A673 (cell line): ENCODE results near the gene RHOC. TPM values are rescaled to one million over a fixed set of nuclear protein-coding genes. Genes with fewer than 3 reads are reported as not detected.

Experiments
- BruUV-seq: library from RNA; stranded (reverse); fragments of 400-500 nt; replicated peaks from 2 replicates; lab custom pipeline; 2021; lab: Mats Ljungman, UMichigan
- CTCF ChIA-PET: fragments of 300-600 bp; sonication (Branson Sonifier 250); formaldehyde crosslinking; loops from one replicate; lab custom pipeline; 2022; ENCODE audit warnings: antibody characterized with exemption; lab: Charles Lee
- POLR2A ChIA-PET: fragments of 300-600 bp; sonication (Branson Sonifier 250); formaldehyde crosslinking; loops from one replicate; lab custom pipeline; 2022; ENCODE audit warnings: antibody characterized with exemption; ENCODE audit not compliant: low non-redundant PET; lab: Charles Lee
- DNase-seq: peaks from one replicate; pipeline ENCODE4 v3.0.0-alpha.2; 2015; ENCODE audit warnings: low spot score
- H3K27ac ChIP-seq: fragments of 200-600 bp; sonication (generic); 2 replicates; pipeline ENCODE4 v1.5.1; 2016; ENCODE audit warnings: mixed run types, low read depth, mild to moderate bottlenecking, mixed read lengths, antibody characterized with exemption, low read length; ENCODE audit not compliant: poor library complexity, severe bottlenecking
- H3K27me3 ChIP-seq: fragments of 200-600 bp; sonication (generic); replicated peaks from 2 replicates; pipeline ENCODE4 v1.6.1; 2017; ENCODE audit warnings: mixed run types, low read depth, mild to moderate bottlenecking, mixed read lengths, antibody characterized with exemption, low read length; ENCODE audit not compliant: insufficient read depth, poor library complexity
- H3K36me3 ChIP-seq: fragments of 200-600 bp; sonication (generic); 2 replicates; pipeline ENCODE4 v1.6.1; 2016; ENCODE audit warnings: mixed run types, mild to moderate bottlenecking, mixed read lengths, antibody characterized with exemption, low read length; ENCODE audit not compliant: insufficient read depth, poor library complexity, severe bottlenecking
- H3K4me1 ChIP-seq: fragments of 200-600 bp; sonication (generic); 2 replicates; pipeline ENCODE4 v1.6.1; 2017; ENCODE audit warnings: mixed run types, mild to moderate bottlenecking, mixed read lengths, antibody characterized with exemption, low read length; ENCODE audit not compliant: insufficient read depth, poor library complexity, severe bottlenecking
- H3K4me3 ChIP-seq: fragments of 200-600 bp; sonication (generic); 2 replicates; pipeline ENCODE4 v1.5.1; 2016; ENCODE audit warnings: low read depth, mixed run types, mild to moderate bottlenecking, mixed read lengths, low read length; ENCODE audit not compliant: poor library complexity, severe bottlenecking
- H3K9me3 ChIP-seq: fragments of 200-600 bp; sonication (generic); 2 replicates; pipeline ENCODE4 v1.6.1; 2016; ENCODE audit warnings: mixed run types, low read depth, mild to moderate bottlenecking, mixed read lengths, antibody characterized with exemption, low read length; ENCODE audit not compliant: poor library complexity, severe bottlenecking
- EZH2 ChIP-seq: fragments of 200-600 bp; sonication (generic); IDR thresholded peaks from 2 replicates; pipeline ENCODE4 v1.6.1; 2017; ENCODE audit warnings: borderline replicate concordance, low read depth, mild to moderate bottlenecking, mixed read lengths, antibody characterized with exemption, low read length; ENCODE audit not compliant: poor library complexity, severe bottlenecking
- intact Hi-C: fragments of 100-400 bp; cut with micrococcal nuclease; formaldehyde crosslinking; loops from one replicate; pipeline ENCODE4 v1.10.0; 2022; ENCODE audit not compliant: unreplicated experiment
- total RNA-seq: library from RNA; stranded (reverse); gene quantifications from 2 replicates; pipeline ENCODE4 v1.2.3, GENCODE V29; 2021
- TF ChIP-seq, protein P1 (sequence below): fragments of 300-800, 200-600 bp; sonication (generic); conservative IDR thresholded peaks from 2 replicates; pipeline ENCODE4 v1.5.1; 2017; ENCODE audit warnings: low read depth, mild to moderate bottlenecking, antibody characterized with exemption, low read length, moderate library complexity, mixed read lengths

The RHOC gene
- total RNA-seq, 1 experiment from 2014 or later, result 54.3 TPM

DNA sequence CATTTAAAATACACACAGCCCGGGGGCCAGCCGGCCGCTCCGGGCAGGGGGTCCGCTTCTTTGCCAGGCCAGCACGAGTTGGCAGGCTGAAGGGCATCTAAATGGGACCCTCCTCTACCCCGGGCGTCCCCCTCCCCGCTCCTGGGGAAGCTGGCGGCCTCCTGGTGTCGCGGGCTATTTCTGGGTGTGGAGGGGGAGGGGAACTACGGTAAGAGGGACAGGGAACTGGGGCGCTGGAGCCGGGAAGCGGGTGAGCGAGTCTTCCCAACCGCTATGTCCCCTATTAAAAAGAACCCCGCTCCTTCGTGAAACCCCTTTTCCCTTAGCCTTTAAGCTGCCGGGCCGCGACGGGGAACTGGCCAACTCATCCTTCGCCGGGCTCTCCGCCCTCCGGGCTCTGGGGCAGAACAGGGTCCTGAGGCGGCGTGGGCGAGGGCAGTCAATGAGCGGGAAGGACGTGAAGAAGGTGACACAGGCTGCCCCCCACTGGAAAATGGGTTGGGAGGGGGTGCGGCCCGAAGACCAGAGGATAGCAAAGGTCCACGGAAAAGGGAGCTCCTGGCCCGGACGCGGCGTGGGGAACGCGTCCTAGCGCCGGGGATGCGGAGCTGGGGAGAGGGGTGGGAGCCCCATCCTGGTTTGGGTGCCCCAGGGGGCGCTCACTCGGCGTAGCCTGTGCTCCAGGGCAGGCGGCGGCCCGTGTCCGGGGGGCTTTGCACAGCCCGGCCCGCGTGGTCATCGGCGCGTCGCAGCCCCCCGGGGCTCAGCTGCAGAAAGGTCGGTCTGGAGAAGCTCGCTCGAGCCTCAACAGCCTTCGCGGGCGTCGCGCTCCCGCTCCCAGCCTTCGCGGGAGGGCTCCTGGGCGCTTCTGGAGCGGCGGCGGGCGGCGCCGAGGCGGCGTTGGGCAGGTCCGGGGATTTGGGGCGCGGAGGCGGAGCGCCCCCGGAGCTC is 7.7 kb upstream of the RHOC start:
- ChIA-PET POLR2A (no interaction called here), CTCF (interaction anchor here (0.7 to 2.5 kb wide), 7 partner anchors 10 to 384 kb away, joined by 3 to 14 read pairs (median 5); partner anchors contain the start of gene LRIG2)
- intact Hi-C loops, result loop anchor here (2.0 to 5.0 kb wide), 2 partner anchors 324 to 963 kb away; no protein-coding TSS in a partner anchor
- peak; percentile 26 for TF ChIP-seq EZH2
- TF ChIP-seq, protein P1, sequence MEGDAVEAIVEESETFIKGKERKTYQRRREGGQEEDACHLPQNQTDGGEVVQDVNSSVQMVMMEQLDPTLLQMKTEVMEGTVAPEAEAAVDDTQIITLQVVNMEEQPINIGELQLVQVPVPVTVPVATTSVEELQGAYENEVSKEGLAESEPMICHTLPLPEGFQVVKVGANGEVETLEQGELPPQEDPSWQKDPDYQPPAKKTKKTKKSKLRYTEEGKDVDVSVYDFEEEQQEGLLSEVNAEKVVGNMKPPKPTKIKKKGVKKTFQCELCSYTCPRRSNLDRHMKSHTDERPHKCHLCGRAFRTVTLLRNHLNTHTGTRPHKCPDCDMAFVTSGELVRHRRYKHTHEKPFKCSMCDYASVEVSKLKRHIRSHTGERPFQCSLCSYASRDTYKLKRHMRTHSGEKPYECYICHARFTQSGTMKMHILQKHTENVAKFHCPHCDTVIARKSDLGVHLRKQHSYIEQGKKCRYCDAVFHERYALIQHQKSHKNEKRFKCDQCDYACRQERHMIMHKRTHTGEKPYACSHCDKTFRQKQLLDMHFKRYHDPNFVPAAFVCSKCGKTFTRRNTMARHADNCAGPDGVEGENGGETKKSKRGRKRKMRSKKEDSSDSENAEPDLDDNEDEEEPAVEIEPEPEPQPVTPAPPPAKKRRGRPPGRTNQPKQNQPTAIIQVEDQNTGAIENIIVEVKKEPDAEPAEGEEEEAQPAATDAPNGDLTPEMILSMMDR, result peak; percentile 24; the same call in 1 of the 2 replicates
- no peak for DNase-seq
- H3K27ac ChIP-seq, result no peak overlapping the region
- H3K4me1 ChIP-seq, result peaks cover 19% of the 10 kb centered on the region
- peak overlapping the region; percentile 52 for H3K4me3 ChIP-seq
- no TSS peak for BruUV-seq
- H3K36me3 ChIP-seq, result no peaks in the 10 kb centered on the region
- peaks cover 40% of the 10 kb centered on the region for H3K27me3 ChIP-seq
- H3K9me3 ChIP-seq, result no peaks in the 10 kb centered on the region

DNA sequence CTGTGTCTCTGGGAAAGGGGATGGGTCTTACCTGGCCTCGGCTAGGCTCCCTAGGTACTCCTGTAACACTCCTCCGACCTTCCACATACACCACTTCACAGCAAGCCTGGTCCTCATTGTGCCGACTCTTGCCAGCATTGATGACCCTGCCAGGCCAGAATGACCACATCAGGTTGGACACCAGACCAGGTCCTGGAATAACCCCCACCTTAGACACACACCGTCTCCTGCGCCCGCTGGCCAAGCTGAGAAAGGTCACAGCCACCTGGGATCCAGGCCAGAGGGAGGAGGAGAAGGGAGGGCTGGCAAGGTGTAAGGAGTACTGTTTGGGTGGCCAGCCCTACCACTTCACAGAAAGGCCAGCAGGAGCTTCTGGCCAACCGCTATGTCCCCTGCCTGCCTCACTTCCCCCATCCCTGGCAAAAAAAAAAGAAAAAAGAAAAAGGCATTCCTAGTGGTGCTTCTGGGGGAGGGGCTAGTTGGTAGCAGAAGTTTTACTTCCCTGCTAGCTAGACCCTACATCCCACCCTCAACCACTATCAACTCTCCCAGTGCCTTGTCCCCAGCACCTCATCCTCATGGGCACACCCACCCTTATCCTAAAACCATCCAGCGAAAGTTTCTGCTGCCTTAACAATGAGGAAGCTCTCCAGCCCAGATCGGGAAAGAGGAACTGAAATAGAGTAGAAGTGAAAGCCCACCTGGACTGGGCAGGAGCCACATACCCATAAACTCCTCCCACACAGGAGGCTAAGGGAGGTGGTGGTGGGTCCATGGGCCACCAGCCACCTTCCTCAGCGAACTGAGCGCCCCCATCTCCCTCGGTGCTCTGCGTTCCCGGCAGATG is 6.8 kb upstream of the RHOC start:
- DNase-seq, result no peak
- CTCF ChIA-PET, result no interaction called here
- H3K27ac ChIP-seq, result no peak overlapping the region
- H3K36me3 ChIP-seq, result no peaks in the 10 kb centered on the region
- peaks cover 31% of the 10 kb centered on the region for H3K27me3 ChIP-seq
- no peaks in the 10 kb centered on the region for H3K9me3 ChIP-seq
- POLR2A ChIA-PET, result no interaction called here
- TF ChIP-seq, protein P1, result no peak
- no peak for TF ChIP-seq EZH2
- peak overlapping the region; percentile 52 for H3K4me3 ChIP-seq
- peaks cover 19% of the 10 kb centered on the region for H3K4me1 ChIP-seq
- no TSS peak for BruUV-seq
- intact Hi-C loops, result loop anchor here (2.0 kb wide), 1 partner anchor 323 kb away; no protein-coding TSS in a partner anchor

DNA sequence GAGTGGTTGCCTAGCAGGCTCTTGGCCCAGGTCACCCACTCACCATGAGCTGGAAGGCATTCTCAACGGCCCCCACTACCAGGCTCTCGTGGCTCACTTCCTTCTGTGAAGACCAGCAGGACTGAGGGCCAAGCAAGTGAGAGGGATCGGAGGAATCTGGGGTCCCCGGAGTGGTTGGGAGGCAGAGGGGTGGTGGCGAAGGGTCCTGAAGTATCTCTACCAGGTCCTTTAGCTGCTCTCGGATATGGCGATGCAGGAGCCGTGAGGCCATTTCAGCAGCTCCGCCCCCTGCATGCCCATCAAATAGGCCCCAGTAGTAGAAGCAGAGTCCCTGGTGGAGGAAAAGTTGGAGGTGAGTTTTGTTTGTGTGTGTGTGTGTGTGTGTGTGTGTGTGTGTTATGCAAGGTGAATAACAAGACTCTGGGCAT is 5.8 kb upstream of the RHOC start:
- ChIA-PET POLR2A (no interaction called here), CTCF (no interaction called here)
- Histone ChIP-seq H3K9me3 (no peaks in the 10 kb centered on the region), H3K4me3 (no peak overlapping the region), H3K36me3 (no peaks in the 10 kb centered on the region), H3K27me3 (peaks cover 22% of the 10 kb centered on the region), H3K4me1 (peaks cover 19% of the 10 kb centered on the region), H3K27ac (no peak overlapping the region)
- intact Hi-C loops, result no loop called here
- no TSS peak for BruUV-seq
- DNase-seq, result no peak
- TF ChIP-seq, protein P1, result no peak
- TF ChIP-seq EZH2, result no peak
